Measurements from ENCODE around the gene RGS16.

DNA sequence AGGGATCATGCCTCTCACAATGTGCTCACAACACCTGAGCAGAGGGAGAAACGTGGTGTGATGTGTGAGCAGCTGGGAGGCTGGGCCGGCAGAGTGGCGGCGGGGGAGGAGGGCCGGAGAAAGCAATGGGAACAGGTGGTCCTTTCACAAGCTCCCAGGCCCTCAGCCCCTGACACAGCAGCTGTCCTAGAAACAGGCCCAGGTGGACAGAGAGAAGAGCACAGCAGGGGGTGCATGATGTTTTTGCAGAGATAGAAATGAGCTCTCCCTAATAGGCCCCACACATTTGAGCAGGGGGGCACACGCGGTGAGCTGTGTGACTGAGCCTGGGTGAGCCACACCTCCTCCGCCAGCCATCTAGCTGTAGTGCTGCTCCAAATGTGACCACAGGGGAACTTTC is 7.6 kb upstream of the RGS16 start:
- TF ChIP-seq, protein P1, sequence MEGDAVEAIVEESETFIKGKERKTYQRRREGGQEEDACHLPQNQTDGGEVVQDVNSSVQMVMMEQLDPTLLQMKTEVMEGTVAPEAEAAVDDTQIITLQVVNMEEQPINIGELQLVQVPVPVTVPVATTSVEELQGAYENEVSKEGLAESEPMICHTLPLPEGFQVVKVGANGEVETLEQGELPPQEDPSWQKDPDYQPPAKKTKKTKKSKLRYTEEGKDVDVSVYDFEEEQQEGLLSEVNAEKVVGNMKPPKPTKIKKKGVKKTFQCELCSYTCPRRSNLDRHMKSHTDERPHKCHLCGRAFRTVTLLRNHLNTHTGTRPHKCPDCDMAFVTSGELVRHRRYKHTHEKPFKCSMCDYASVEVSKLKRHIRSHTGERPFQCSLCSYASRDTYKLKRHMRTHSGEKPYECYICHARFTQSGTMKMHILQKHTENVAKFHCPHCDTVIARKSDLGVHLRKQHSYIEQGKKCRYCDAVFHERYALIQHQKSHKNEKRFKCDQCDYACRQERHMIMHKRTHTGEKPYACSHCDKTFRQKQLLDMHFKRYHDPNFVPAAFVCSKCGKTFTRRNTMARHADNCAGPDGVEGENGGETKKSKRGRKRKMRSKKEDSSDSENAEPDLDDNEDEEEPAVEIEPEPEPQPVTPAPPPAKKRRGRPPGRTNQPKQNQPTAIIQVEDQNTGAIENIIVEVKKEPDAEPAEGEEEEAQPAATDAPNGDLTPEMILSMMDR (conservative IDR thresholded peaks at IDR 0.05; ENCODE audit: low read depth, low read length) = no peak
- TF ChIP-seq EZH2 (IDR thresholded peaks at IDR 0.05; ENCODE audit: low read length, unreplicated experiment) = no peak

All from PC-3 (cell line).